Fibroblast of skin of right biceps (primary cell): ENCODE measurements around the gene CXCR6.
A peak's percentile ranks its signal among the peaks of the same experiment; 100 is the strongest.

Experiments
- DNase-seq: peaks from one replicate; pipeline ENCODE4 v3.0.0-alpha.2; 2013

The CXCR6 gene

DNA sequence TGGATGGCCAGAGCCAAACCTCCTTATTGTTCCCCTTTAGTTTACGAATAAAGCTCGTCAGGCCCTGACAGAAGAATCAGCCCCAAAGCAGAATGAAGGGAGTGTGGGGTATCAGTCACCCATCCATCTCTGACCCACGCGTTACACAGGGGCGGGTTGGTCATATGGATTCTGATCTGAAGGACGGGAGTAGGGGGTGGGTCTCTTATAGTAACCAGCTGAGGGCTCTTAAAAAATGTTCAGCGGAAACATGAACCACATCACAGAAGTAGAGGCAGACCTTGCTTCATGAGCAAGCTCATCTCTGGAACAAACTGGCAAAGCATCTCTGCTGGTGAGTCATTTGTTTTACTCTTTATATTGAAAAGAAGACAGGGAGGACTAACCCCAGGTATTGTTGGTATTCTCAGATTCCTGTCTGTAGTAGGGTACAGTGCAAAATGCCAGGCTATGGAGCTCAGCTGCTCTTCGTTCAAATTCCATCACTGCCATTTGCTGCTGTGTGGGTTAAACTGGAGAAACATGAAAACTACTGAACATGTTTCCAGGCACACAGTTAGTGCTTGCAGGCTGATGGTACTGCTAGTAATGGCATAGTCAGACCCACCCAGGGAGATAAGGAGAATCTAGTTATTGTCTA lies at the start of gene CXCR6:
Gene CXCR6, plus strand, starts transcription at position 258 of the 640 bp plus-strand sequence. CDS start 3,018 bp downstream, outside the sequence.
- peak; percentile 22 for DNase-seq

DNA sequence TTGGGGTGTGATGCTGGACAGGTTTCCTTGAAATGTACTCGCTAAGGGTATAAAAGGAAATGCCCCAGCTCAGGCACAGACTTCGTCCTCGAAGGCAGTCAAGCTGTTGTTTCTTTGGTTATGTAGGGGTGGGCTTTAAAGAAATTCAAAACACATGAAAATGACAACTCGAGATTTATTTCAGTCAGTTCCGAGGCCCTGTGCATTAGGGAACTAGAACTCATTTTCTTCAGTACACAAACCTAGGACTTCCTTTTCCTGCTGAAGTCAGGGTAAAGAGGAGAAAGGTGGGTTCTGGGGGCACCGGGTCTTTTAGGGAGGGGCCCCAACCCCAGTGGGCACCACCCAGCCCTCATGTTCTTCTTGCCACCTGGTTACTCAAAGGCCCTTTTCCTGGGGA lies 49.2 kb upstream of the CXCR6 start:
- DNase-seq = no peak

GRCh38 chr3:45895686-45896468 lies 47.4 kb upstream of the CXCR6 start:
- no peak for DNase-seq

DNA sequence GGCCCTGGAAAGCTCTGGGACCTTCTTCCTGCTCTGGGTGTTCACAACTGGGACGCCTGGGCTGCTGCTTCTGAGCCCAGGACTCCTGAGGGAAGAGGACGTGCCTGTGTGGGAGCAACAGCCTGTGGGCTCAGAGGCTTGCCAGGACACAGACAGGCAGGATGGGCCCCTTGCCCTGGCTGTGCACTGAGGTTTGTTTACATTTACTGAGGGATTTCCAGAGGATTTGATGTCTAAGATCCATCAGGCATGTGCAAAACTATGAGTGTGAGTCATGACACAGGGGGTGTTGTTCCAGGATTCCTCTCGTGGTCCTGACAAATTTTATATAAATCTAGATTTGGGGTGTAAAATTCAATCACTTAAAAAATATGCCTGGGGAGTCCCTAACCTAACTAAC lies 46.3 kb upstream of the CXCR6 start:
- peak; percentile 60 for DNase-seq

DNA sequence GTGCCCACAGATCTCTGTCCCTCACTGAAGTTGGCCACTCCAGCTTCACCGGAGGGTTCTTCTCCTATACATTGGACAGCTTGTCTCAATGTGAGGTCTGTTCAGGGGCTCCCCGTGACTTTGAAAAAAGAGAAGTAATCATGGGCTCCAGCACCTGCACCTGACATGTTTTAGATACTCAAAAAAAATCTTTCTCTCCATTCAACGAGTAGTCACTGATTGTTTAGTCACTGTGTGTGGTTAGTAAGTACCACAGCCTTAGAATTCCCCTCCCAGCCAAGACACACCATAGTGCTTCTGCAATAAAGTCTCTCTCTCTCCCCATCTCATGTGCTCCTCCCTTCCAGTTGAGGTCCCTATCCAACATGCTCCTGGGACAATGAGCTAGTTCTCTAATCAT lies 38.3 kb upstream of the CXCR6 start:
- no peak for DNase-seq

DNA sequence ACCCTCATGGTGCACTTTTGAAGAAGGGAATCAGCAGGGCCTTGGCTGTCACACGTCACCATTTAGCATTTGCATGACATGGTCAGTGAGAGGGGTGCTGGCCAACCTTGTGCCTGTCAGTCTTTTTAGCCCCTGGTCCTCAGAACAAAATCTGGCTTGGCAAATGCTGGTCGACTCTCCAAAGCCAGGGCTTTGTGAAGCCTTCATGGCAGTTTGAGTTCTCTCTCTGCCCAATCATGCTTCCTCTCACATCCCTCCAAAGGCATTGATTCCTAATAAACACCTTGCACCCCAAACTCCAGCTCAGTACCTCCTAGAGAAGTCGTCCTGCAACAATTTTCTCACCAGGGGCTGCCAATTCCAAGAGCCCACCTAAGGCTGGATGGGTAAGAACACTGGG lies 37.5 kb upstream of the CXCR6 start:
- no peak for DNase-seq

DNA sequence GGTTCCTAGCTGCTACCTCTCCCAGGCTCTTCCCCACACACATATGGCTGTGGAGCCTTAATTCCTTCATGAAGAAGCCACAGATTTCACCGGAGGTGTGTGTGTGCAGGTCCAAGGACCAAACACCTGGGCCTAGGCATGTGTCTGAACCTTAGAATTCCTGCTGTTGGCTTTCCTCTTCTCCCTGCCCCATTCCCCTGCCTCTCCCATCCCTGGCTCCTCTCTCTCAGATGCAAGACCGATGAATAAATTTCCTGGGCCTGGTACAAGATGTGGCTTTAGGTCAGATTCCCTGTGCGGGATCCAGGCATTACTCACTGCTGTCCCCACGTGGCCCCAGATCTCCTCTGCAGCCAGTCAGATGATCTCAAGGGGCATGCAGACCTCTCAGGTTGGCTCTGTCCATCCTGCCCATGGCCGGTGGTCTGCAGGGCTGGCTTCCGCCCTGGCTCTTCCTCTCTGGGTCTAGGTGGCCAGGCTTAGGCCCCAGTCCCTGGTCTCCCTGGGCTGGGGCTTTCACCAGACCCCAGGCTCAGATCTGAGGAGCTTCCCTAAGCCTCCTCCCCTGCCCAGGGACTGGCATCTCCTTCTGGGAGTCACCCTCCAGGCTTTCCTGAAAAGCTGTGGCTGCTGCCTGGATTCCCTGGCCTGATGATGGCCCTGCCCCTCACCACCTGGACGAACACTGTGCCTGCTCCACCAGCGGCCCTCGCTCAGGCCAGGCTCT lies 36.4 kb upstream of the CXCR6 start:
- DNase-seq = peak; percentile 34

DNA sequence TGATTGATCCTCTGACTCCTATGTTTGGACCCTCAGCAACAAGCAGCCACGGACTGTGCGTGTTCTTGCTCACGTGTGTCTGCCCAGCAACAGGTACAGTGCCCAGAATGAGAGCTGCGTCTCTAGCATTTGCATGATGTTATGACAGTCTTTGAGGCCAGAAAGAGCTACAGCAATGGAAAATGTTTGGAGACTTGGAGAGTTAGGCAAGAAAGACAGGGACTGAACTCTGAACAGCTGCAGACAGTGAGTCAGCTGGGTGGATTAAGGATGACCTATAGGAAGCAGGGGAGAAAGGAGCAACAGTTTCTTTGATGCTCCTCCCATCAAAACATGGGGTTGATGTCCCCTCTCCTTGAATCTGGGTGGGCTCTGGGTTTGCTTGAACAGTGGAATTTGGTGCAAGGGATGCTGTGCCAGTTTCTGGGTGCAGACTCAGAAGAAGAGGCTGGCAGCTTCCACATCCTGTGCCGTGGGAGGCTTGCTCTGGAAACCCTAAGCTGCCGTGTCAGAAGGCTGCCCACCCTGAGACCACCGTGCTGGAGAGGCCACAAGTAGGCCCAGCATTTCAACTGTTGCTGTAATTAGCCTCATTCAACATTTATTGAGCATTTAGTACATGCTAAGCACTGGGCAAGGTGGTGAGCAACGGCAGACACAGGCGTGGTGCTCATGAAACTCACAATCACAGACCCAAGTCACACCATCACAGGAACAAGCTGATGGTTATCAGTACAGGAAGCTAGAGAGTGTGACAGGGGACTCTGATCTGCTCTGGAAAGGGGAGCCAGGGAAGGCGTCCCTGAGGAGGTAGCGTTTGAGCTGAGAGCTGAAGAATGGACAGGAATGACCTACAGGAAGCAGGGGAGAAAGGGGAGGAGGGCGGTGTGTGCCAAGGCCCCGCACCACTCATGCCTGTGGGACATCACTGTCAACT lies 35.2 kb upstream of the CXCR6 start:
- DNase-seq = peak; percentile 17

GRCh38 chr3:45908761-45909160 lies 34.5 kb upstream of the CXCR6 start:
- DNase-seq = no peak

DNA sequence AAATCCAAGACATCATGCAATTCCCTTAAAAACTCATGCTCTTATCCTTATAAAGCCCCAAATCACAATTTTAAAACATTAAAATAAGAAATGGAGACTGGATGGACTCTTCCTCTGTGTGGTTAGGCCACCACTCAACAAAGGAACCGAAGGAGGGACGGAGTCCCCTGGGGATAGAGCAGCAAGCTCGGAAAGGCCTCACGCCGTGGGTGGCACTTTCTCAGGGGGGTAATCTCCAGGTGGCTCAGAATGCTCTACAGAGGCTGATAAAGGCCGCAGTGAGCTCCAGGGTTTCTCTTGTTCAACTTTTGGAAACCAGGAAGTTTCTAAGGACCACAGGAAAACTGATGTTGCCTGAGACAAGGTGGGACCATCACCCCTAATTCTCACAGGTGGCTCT lies 33.7 kb upstream of the CXCR6 start:
- no peak for DNase-seq

- no peak for DNase-seq
Observed at GRCh38 chr3:45910892-45911291, 32.4 kb upstream of the CXCR6 start.

DNA sequence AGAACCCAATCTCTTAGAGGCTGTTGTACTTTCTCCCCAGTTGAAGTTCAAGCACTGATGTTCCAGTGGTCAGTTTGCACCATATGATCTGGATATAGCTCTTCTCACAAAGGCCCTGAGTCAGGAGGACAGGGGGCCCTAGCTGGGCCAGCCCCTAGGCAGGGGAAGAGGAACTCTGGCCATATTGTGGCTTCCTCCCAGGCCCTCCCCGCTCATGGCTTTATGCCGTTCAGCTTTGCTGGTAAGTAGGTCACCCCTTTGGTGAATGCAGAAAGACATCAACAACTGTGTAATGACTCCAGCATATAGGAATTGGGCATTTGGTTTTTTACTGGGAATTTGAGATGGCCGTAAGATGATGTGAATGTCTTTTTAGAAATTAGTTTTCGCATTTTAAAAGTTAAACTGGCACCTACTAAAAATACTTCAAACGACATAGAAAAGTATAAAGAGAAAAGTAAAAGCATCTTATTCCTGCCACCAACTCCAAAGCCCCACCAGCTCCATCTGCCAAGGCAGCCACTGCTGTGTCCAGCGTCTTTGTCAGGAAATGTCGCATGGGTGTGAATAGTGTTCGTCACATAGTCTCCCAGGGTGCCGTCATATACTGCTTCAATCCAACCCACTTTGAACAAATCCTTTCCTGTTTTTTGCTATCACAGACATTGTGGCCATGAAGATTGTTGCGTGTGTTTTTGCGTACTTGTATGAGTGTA lies 31.6 kb upstream of the CXCR6 start:
- no peak for DNase-seq

DNA sequence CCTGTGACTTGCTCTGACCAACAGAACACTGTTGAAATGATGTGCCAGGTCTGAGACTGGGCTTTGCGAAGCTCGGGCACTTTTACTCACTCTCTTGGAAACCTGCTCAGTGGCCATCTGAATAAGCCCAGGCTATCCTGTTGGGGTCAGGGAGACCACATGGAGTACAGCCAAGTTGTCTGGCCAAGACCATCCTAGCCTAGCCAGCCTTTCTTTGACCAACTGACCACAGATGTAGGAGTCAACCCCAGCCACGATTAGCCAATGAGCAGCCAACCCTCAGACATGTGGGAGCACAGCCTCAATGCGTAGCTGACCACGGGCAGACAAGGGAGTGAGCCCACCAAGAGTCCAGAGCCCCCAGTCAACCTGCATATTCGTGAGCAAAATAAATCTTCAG lies 30.8 kb upstream of the CXCR6 start:
- DNase-seq = no peak

- DNase-seq = no peak
Observed at GRCh38 chr3:45914362-45915058, 28.8 kb upstream of the CXCR6 start.

- no peak for DNase-seq
Observed at GRCh38 chr3:45915059-45915439, 28.2 kb upstream of the CXCR6 start.

- DNase-seq = peak; percentile 62
Observed at GRCh38 chr3:45915518-45916231, 27.6 kb upstream of the CXCR6 start.

GRCh38 chr3:45917146-45917898 lies 25.9 kb upstream of the CXCR6 start:
- DNase-seq = no peak

- DNase-seq = no peak
Observed at GRCh38 chr3:45921158-45922038, 21.9 kb upstream of the CXCR6 start.

DNA sequence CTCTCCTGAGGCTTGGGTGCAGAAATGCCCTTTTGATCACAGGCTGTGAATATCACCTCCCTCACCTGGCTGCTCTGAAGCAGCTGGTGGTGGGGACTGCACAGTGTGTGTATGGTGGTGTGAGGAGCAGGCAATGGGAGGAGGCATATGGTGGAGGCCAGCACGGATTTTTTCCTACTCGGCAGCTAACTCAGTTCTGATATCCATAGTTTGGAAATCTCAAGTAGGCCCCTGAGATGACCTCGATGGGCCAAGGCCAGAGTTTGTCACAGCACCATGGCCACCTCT lies 21.3 kb upstream of the CXCR6 start:
- DNase-seq = no peak
